GM10248 (cell line): Measurements from ENCODE around the gene GPSM1.

Experiments used
- CTCF ChIA-PET: fragments of 300-600 bp; sonication (Branson Sonifier 250); formaldehyde crosslinking; extraction: SDS; loops from one replicate; lab custom pipeline; 2021; ENCODE audit warnings: antibody characterized with exemption; lab: Yijun Ruan, JAX
- POLR2A ChIA-PET: fragments of 350-650 bp; sonication (Branson Sonifier 250); formaldehyde crosslinking; extraction: SDS; loops from one replicate; lab custom pipeline; 2020; ENCODE audit warnings: antibody characterized with exemption; lab: Yijun Ruan, JAX
- DNase-seq: peaks from one replicate; pipeline ENCODE4 v3.0.0; 2012; ENCODE audit errors: extremely low spot score
- CTCF ChIP-seq: IDR thresholded peaks from 2 replicates; pipeline ENCODE4 v1.5.1; 2012; ENCODE audit warnings: mild to moderate bottlenecking, low read depth; ENCODE audit errors: extremely low read depth, missing control alignments, control extremely low read depth

The GPSM1 gene

GRCh38 chr9:136344544-136345280, 17.4 kb downstream of the GPSM1 start:
- DNase-seq = no peak
- CTCF ChIA-PET = interaction anchor here (1.3 kb wide), 1 partner anchor 285 kb away, joined by 3 read pairs; no protein-coding TSS in a partner anchor
- TF ChIP-seq CTCF = no peak
- POLR2A ChIA-PET = no interaction called here

- no peak for DNase-seq
- CTCF ChIA-PET = interaction anchor here (1.3 to 2.7 kb wide), 2 partner anchors 18 to 284 kb away, joined by 3 to 14 read pairs; partner anchors contain the start of gene DNLZ
- POLR2A ChIA-PET = no interaction called here
- TF ChIP-seq CTCF = no peak
These were observed 18.2 kb downstream of the GPSM1 start for GRCh38 chr9:136345281-136346156.

- no peak for DNase-seq
- POLR2A ChIA-PET = no interaction called here
- no peak for TF ChIP-seq CTCF
- CTCF ChIA-PET = interaction anchor here (2.7 kb wide), 1 partner anchor 17 kb away, joined by 14 read pairs; the partner anchor contains the start of gene DNLZ
These were observed 18.8 kb downstream of the GPSM1 start for GRCh38 chr9:136346157-136346481.

- DNase-seq = no peak
- TF ChIP-seq CTCF = no peak
- CTCF ChIA-PET = interaction anchor here (2.7 kb wide), 1 partner anchor 16 kb away, joined by 14 read pairs; the partner anchor contains the start of gene DNLZ
- POLR2A ChIA-PET = no interaction called here
These were observed 19.7 kb downstream of the GPSM1 start for GRCh38 chr9:136346927-136347465.

- DNase-seq = no peak
- POLR2A ChIA-PET = no interaction called here
- CTCF ChIA-PET = interaction anchor here (2.7 kb wide), 1 partner anchor 15 kb away, joined by 14 read pairs; the partner anchor contains the start of gene DNLZ
- no peak for TF ChIP-seq CTCF
These were observed 20.3 kb downstream of the GPSM1 start for GRCh38 chr9:136347472-136348256.
